A549 (cell line): ENCODE results near the gene EIF4G3. TPM values are rescaled to one million over a fixed set of nuclear protein-coding genes. Genes with fewer than 3 reads are reported as not detected.

Experiments
- ATAC-seq, 2 experiments: fragments of 200-7000 bp in 1 of 2; fragments of >200 bp in 1 of 2; cut with Nextera tagmentation in 1 of 2; cut with Tn5 transposase in 1 of 2; 3 replicates each; pipeline versions ENCODE4 v1.8.0 to v1.9.1; 2018 to 2020; ENCODE audit warnings: mild to moderate bottlenecking in 1 of 2, moderate library complexity in 1 of 2
- CTCF ChIA-PET: fragments of 300-600 bp; sonication (Branson Sonifier 250); formaldehyde crosslinking; extraction: SDS; loops from one replicate; lab custom pipeline; 2021; ENCODE audit warnings: antibody characterized with exemption, inconsistent platforms; lab: Yijun Ruan, JAX
- POLR2A ChIA-PET: fragments of 350-600 bp; formaldehyde crosslinking; extraction: SDS; loops from one replicate; lab custom pipeline; 2021; ENCODE audit warnings: antibody characterized with exemption, inconsistent platforms; lab: Yijun Ruan, JAX
- DNase-seq, 2 experiments: peaks; one replicate each; pipeline versions ENCODE4 v3.0.0 to v3.0.0-alpha.2; 2011 to 2016; ENCODE audit warnings: low read depth in 1 of 2, low spot score in 1 of 2
- FAIRE-seq: peaks from 2 replicates; lab custom pipeline; 2011; peaks lifted over from hg19 to GRCh38; lab: Jason Lieb, UNC
- H3K27ac ChIP-seq, 2 experiments: fragments of >200 bp; sonication (Bioruptor Twin); formaldehyde crosslinking; 3 replicates each; pipeline ENCODE4 v1.5.1; 2016 to 2017
- H3K4me1 ChIP-seq: fragments of >200 bp; sonication (Bioruptor Twin); formaldehyde crosslinking; 3 replicates; pipeline ENCODE4 v1.6.1; 2016
- H3K4me2 ChIP-seq: fragments of >200 bp; sonication (Bioruptor Twin); formaldehyde crosslinking; 3 replicates; pipeline ENCODE4 v1.6.1; 2016
- H3K4me3 ChIP-seq: fragments of >200 bp; sonication (Bioruptor Twin); formaldehyde crosslinking; 3 replicates; pipeline ENCODE4 v1.5.1; 2016
- H3K9me3 ChIP-seq: fragments of >200 bp; sonication (Bioruptor Twin); formaldehyde crosslinking; 3 replicates; pipeline ENCODE4 v1.6.1; 2016
- CBX2 ChIP-seq: fragments of 200-600 bp; sonication (generic); IDR thresholded peaks from 2 replicates; pipeline ENCODE4 v1.6.1; 2016; ENCODE audit warnings: low read depth, mild to moderate bottlenecking, borderline replicate concordance
- GATA3 ChIP-seq: IDR thresholded peaks from 2 replicates; pipeline ENCODE4 v1.6.1; 2012; ENCODE audit warnings: borderline replicate concordance
- HOXB13 ChIP-seq: fragments of 250-450 bp; sonication (Bioruptor Pico); IDR thresholded peaks from 2 replicates; pipeline ENCODE4 v1.5.0; 2020; ENCODE audit warnings: low read depth, mild to moderate bottlenecking, moderate library complexity
- HOXB5 ChIP-seq: fragments of 250-450 bp; sonication (Bioruptor Pico); IDR thresholded peaks from 2 replicates; pipeline ENCODE4 v1.5.0; 2020; ENCODE audit warnings: mild to moderate bottlenecking, moderate library complexity
- KDM1A ChIP-seq: fragments of 200-600 bp; sonication (generic); IDR thresholded peaks from 2 replicates; pipeline ENCODE4 v1.6.1; 2016; ENCODE audit warnings: low read depth, mild to moderate bottlenecking
- MAFK ChIP-seq: fragments of 450-650 bp; IDR thresholded peaks from 2 replicates; pipeline ENCODE4 v1.6.1; 2014; ENCODE audit not compliant: partially characterized antibody
- MAZ ChIP-seq: fragments of 150-350 bp; IDR thresholded peaks from 2 replicates; pipeline ENCODE4 v1.6.1; 2014; ENCODE audit warnings: antibody characterized with exemption, low read depth, low read length, borderline replicate concordance
- PHF8 ChIP-seq: fragments of 200-600 bp; sonication (generic); IDR thresholded peaks from 2 replicates; pipeline ENCODE4 v1.6.1; 2016; ENCODE audit warnings: low read depth, mild to moderate bottlenecking, antibody characterized with exemption, moderate library complexity, borderline replicate concordance
- POLR2AphosphoS2 ChIP-seq: conservative IDR thresholded peaks from 2 replicates; pipeline ENCODE4 v1.6.1; 2012; ENCODE audit warnings: low read length, improper control_type of control experiment, inconsistent platforms
- RCOR1 ChIP-seq: fragments of 150-350 bp; IDR thresholded peaks from 2 replicates; pipeline ENCODE4 v1.6.1; 2014; ENCODE audit warnings: antibody characterized with exemption, low read length, low read depth
- SMC3 ChIP-seq: fragments of >200 bp; sonication (Bioruptor Twin); formaldehyde crosslinking; IDR thresholded peaks from 3 replicates; pipeline ENCODE4 v1.6.1; 2018; ENCODE audit warnings: inconsistent platforms
- ZFP36 ChIP-seq: fragments of 450-650 bp; IDR thresholded peaks from 2 replicates; pipeline ENCODE4 v1.6.1; 2014; ENCODE audit warnings: borderline replicate concordance; ENCODE audit not compliant: partially characterized antibody
- ZNF302 ChIP-seq: fragments of 250-450 bp; sonication (Bioruptor Pico); IDR thresholded peaks from 2 replicates; pipeline ENCODE4 v1.9.0; 2021; ENCODE audit warnings: inconsistent platforms, mild to moderate bottlenecking, moderate library complexity
- WGBS: methylation state at CpG from one replicate; pipeline ENCODE4 v1.1.6; 2017; ENCODE audit errors: missing lambda C conversion rate; 5-methylcytosine and 5-hydroxymethylcytosine counted together
- polyA plus RNA-seq, 4 experiments: library from polyadenylated mRNA; depleted of rRNA in 3 of 4; stranded (reverse); fragments of >200 nt; fragmentation: RNase III in 1 of 4; extraction: RNeasy Plus Mini Kit Qiagen cat#74134 plus additional on column Dnase treatment in 1 of 4; gene quantifications; 2 replicates in 3 of 4; 3 replicates in 1 of 4; pipeline ENCODE4 v1.2.3, GENCODE V29; 2011 to 2017
- TF ChIP-seq, protein P1 (sequence below): fragments of >200 bp; sonication (Bioruptor Twin); formaldehyde crosslinking; IDR thresholded peaks from 3 replicates; pipeline ENCODE4 v1.6.1; 2016
- TF ChIP-seq, protein P2 (sequence below): fragments of 250-450 bp; sonication (Bioruptor Pico); IDR thresholded peaks from 2 replicates; pipeline ENCODE4 v1.5.0; 2020; ENCODE audit warnings: low read depth, mild to moderate bottlenecking, moderate library complexity
- TF ChIP-seq, protein P3 (sequence below): fragments of 150-350 bp; IDR thresholded peaks from 2 replicates; pipeline ENCODE4 v1.6.1; 2014; ENCODE audit warnings: low read depth, mild to moderate bottlenecking, low read length

Gene EIF4G3
- polyA plus RNA-seq, 2 of the 4 experiments (the other 2 are of a cell fraction) = 25.0 to 51.3 TPM

DNA sequence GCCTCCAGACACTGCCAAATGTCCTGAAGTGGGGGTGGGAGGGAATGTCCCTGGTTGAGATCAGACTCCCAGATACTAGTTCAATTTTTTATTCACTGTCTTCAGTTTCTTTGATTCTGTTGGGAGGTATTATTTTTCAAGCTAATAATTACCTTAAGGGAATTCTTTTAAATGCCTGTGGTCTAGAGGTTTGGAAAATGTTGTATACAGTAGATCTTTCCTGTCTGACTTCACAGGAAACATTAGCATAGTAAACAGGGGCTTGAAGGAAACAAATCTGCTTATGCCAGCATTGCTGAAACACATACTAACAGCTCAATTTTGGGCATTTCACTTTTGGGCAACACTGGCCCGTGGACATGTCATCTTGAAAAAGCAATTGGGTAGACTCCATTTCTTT is 305.3 kb downstream of the EIF4G3 start:
- H3K4me2 ChIP-seq = peak overlapping the region; percentile 16; the same call in 1 of the 3 replicates
- H3K9me3 ChIP-seq = no peaks in the 10 kb centered on the region
- ChIA-PET POLR2A (interaction anchor here (2.2 kb wide), 1 partner anchor 85 kb away, joined by 11 read pairs; the partner anchor contains the start of gene HP1BP3), CTCF (interaction anchor here (1.8 kb wide), 1 partner anchor 34 kb away, joined by 4 read pairs; no protein-coding TSS in a partner anchor)
- H3K4me1 ChIP-seq = peaks cover 32% of the 10 kb centered on the region
- DNase-seq (peak in 1 of 2 experiments; percentile 31), ATAC-seq (no peak; a peak in 1 of 6 replicates), FAIRE-seq (no peak)
- peak overlapping the region in 1 of 2 experiments; percentile 42; a peak in 1 of 6 replicates for H3K27ac ChIP-seq
- no peak overlapping the region for H3K4me3 ChIP-seq
- 74% methylated on average over 1 of the region's 1 CpG for WGBS
- TF ChIP-seq GATA3 = peak; percentile 48; the same call in 1 of the 2 replicates
- TF ChIP-seq MAFK = peak; percentile 19
- TF ChIP-seq ZNF302 (CRISPR knock-in tag) = no peak

DNA sequence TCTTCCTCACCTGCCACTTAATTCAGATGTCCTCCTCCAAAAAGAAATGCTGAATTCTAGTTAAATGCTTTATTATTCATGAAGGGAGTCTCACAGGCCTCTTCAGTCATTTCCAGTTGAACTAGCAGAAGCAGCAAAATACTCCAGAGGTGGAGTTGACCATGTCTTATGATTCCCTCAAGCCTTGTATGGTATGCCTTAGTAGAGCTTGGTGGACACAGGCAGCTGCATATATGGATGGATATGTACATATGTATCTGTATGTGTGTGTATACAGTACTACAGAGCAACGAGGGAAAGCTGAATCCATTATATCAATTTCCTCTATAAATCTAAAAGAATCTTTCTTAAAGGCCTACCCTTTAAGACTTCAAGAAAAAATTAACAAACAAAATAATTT is 306.0 kb downstream of the EIF4G3 start:
- no peak for TF ChIP-seq ZFP36
- TF ChIP-seq POLR2AphosphoS2 = no peak
- no peak for TF ChIP-seq HOXB5 (CRISPR knock-in tag)
- no peaks in the 10 kb centered on the region for H3K9me3 ChIP-seq
- H3K4me1 ChIP-seq = peaks cover 32% of the 10 kb centered on the region
- no peak overlapping the region for H3K4me3 ChIP-seq
- FAIRE-seq = no peak
- H3K4me2 ChIP-seq = no peak overlapping the region
- ATAC-seq = no peak
- DNase-seq = no peak
- POLR2A ChIA-PET = no interaction called here
- 75% methylated on average over 1 of the region's 1 CpG for WGBS
- CTCF ChIA-PET = interaction anchor here (1.8 kb wide), 1 partner anchor 35 kb away, joined by 4 read pairs; no protein-coding TSS in a partner anchor
- peak overlapping the region in 1 of 2 experiments; percentile 41; a peak in 3 of 6 replicates for H3K27ac ChIP-seq

DNA sequence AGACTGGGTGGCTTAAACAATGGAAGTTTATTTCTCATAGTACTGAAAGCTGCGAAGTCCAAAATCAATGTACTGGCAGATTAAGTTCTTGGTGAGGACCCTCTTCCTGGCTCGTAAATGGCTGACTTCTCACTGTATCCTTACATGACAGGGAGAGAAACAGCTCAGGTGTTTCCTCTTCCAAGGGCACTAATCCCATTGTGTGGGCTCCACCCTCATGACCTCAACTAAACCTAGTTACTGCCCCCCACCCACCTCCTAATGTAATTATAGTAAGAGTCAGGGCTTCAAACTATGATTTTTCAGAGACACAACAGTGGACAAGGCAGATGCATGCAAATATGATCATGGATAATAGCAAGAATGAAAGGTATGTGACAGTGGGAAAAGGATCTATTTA is 308.4 kb downstream of the EIF4G3 start:
- Histone ChIP-seq H3K4me3 (no peak overlapping the region), H3K27ac (no peak overlapping the region)
- TF ChIP-seq, protein P1, sequence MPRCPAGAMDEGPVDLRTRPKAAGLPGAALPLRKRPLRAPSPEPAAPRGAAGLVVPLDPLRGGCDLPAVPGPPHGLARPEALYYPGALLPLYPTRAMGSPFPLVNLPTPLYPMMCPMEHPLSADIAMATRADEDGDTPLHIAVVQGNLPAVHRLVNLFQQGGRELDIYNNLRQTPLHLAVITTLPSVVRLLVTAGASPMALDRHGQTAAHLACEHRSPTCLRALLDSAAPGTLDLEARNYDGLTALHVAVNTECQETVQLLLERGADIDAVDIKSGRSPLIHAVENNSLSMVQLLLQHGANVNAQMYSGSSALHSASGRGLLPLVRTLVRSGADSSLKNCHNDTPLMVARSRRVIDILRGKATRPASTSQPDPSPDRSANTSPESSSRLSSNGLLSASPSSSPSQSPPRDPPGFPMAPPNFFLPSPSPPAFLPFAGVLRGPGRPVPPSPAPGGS = no peak
- TF ChIP-seq, protein P2, sequence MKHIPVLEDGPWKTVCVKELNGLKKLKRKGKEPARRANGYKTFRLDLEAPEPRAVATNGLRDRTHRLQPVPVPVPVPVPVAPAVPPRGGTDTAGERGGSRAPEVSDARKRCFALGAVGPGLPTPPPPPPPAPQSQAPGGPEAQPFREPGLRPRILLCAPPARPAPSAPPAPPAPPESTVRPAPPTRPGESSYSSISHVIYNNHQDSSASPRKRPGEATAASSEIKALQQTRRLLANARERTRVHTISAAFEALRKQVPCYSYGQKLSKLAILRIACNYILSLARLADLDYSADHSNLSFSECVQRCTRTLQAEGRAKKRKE (CRISPR knock-in tag) = no peak
- TF ChIP-seq SMC3 = no peak
- TF ChIP-seq, all 56 proteins: peak for 0
- no peaks in the 10 kb centered on the region for H3K9me3 ChIP-seq
- no peak for ATAC-seq
- no peak for DNase-seq
- ChIA-PET CTCF (no interaction called here), POLR2A (no interaction called here)
- 89% methylated on average over 2 of the region's 2 CpGs for WGBS
- no peak for FAIRE-seq
- peaks cover 32% of the 10 kb centered on the region for H3K4me1 ChIP-seq
- no peak overlapping the region for H3K4me2 ChIP-seq

DNA sequence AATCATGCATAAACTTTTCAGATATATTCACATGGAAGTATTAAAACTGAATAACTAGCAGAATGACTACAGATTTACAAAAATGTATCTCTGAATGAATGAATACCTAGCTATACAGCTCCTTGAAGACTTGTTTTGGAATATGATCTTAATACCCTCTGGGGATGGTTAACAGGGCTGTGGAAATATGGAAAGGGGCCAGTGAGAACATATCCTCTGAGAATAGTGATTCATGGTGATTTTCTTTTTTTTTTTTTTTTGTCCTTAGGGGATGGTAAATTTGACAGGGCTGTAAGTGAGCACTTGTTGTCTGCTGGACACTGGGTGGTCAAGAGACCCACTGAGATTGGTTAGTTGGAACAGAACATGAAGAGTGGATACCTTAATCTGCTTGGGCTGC is 308.9 kb downstream of the EIF4G3 start:
- CTCF ChIA-PET = interaction anchor here (0.6 kb wide), 1 partner anchor 668 kb away, joined by 4 read pairs; no protein-coding TSS in a partner anchor
- ATAC-seq (no peak), DNase-seq (no peak), FAIRE-seq (no peak)
- H3K4me1 ChIP-seq = peaks cover 32% of the 10 kb centered on the region
- H3K27ac ChIP-seq = no peak overlapping the region
- TF ChIP-seq RCOR1 = no peak
- no peak for TF ChIP-seq MAZ
- TF ChIP-seq HOXB13 (CRISPR knock-in tag) = no peak
- TF ChIP-seq, protein P3, sequence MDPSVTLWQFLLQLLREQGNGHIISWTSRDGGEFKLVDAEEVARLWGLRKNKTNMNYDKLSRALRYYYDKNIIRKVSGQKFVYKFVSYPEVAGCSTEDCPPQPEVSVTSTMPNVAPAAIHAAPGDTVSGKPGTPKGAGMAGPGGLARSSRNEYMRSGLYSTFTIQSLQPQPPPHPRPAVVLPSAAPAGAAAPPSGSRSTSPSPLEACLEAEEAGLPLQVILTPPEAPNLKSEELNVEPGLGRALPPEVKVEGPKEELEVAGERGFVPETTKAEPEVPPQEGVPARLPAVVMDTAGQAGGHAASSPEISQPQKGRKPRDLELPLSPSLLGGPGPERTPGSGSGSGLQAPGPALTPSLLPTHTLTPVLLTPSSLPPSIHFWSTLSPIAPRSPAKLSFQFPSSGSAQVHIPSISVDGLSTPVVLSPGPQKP = no peak
- no peak for TF ChIP-seq SMC3
- no peak for TF ChIP-seq PHF8
- TF ChIP-seq CBX2 = no peak
- no peak for TF ChIP-seq KDM1A
- no peaks in the 10 kb centered on the region for H3K9me3 ChIP-seq
- H3K4me3 ChIP-seq = no peak overlapping the region
- POLR2A ChIA-PET = interaction anchor here (1.0 kb wide), 1 partner anchor 81 kb away, joined by 4 read pairs; no protein-coding TSS in a partner anchor
- H3K4me2 ChIP-seq = no peak overlapping the region
